NCI-H2196 (cell line): ENCODE measurements around the gene NPAS3.

Experiments
- DNase-seq: peaks from one replicate; lab custom pipeline; 2025; ENCODE audit not compliant: unreplicated experiment; lab: John Stamatoyannopoulos, UW

Gene NPAS3

DNA sequence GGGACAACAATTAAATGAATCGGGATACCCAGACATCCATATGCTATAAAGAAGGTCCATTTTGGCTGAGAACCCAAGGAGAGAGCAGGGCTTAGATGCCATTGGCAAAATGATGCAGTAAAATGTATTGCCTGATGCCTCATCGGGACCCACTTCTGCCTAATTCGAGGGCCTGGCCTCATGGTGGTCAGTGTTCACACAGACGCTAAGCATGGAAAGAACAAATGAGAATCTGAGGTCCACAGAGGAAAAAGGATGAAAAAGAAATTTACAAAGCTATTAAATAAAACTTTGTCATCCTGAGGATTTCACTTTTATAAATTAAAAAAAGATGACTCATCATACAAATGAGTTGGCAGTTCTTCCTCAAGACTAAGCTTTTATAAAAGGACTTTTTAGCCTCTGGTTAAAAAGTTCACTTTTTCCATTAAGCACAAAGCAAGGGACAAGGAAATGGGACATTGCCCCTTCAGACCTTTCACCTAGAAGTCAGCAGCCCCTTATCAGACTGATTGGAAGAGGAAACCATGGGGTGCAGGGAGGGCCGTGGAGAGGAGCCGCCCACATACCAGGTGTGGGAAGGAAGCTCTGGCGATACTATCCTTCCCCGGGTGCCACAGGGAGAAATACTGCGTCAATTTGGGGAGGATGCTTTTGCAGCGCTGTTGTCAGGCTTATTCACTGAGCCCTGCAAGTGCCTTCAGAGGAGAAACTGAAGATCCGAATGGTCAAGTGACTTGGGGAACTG, 836.2 kb downstream of the NPAS3 start:
- DNase-seq = no peak

DNA sequence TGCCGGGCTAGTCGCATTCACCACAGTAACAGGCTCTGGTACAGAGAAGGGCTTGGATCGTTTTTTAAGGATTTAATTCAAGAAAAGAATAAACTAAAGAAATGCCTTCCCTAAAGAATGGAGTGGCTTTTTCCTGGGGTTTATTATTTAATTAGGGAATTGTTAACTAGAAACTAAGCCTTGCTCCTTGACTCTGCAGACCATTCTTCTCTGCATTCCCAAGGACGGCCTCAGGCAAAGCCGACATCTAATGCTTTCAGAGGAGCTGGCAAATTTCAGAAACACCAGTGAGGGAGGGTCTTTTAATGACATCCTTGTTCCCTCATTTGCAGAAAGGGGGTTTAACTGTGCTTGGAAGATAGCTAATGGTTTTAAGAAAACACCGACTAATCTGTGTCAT, 838.2 kb downstream of the NPAS3 start:
- no peak for DNase-seq

DNA sequence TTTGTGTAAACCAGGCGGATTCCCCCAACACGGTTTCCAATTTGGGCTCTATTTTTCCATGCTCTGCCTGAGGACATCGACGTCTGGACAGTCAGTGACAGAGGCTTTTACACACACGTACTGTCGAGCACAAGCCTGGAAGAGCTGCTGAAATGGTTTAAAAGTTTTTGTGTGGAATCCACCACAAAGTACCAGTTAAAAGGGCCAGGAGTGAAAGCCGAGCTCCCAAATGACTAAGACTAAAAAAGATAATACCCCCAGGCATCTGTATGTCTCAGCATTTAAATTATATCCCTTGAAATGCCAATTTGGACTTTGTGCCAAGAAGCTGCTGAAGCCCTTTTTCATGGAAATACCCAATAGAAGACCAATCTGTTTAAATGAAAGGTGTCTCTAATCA, 839.0 kb downstream of the NPAS3 start:
- no peak for DNase-seq

DNA sequence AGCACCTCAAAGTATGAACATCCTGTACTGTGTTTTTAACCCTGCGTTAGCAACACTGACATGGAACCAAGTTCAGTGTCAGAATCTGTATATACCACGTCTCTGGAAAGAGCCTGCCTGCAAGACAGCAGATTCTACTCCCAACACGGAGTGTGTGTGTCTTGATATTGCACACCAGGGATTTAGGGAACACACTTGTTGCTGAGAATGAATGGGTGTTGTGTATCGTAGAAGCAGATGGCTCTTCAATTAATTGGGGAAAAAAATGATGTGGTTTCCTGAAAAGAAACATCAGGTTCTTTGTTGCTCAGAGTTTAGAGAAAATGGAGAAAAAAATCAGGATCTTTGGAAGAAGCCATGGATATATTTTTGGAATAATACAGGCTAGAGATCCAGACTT, 841.4 kb downstream of the NPAS3 start:
- no peak for DNase-seq

DNA sequence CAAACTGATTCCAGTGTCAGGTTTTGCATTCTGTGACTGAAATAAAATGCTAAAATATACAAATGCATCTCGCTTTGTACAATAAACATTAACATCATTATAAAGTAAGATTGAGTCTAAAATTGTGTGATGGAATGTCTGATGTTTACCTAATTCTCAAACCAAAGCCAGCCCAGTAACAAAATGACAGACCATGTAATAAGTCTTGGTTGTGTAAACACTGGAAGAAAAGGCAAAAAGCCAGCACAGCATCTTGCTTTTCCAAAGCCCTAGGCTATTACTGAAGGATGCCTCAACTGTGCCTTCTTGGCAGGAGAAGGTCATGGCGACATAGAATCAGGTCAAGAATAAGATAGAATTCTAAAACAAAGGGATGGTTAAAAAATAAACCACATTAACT, 842.6 kb downstream of the NPAS3 start:
- no peak for DNase-seq

DNA sequence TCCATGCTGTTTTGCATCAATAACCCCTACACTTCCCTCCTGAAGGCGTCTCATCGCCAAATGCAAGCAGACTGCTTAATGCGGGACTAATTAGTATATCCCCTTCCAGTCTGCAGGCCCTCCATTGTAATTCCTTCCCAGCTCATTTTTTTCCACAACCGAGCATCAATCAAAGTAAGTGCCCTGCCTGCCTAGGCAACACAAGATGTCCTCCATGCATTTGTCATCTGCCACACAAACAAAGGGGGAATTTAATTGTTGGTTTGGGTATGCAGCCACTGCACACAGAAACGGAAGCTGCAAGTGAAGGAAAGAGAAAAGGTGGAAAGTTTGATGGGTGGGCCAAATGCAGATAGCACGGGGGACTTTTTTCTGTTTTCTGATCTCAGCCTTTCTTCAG, 844.2 kb downstream of the NPAS3 start:
- no peak for DNase-seq

DNA sequence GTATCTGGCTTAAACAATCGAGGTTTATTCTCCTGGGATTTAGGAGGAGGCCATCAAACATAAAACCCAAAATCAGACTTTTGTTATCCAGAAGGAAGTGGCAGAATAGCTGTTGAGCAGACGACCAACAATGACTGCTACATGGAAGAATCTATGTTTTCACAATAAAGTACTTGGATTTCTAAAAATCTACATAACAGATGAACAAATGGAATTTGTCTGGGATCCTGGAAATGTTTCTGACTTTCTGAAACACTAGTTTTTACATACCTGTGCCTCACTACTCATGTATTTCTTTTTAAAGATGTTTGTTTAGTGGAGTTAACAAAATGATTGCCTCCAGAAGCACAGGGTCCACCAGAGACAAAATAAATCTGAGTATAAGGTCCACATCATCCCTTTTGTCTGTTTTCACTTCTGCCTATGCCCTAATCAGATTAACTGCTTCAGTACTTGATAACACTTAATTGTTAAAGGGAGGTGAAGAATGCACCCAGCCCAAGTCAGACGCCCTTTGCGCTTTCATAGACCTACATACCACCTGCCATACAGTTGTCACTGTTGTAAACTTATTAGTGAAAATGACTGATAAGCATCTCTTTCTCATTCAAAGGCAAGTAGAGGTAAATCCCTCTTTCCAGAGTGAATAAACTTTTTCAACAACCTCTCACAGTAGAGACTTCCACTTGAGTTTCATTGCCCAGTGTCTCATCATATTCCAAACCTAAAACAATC, 847.6 kb downstream of the NPAS3 start:
- no peak for DNase-seq

DNA sequence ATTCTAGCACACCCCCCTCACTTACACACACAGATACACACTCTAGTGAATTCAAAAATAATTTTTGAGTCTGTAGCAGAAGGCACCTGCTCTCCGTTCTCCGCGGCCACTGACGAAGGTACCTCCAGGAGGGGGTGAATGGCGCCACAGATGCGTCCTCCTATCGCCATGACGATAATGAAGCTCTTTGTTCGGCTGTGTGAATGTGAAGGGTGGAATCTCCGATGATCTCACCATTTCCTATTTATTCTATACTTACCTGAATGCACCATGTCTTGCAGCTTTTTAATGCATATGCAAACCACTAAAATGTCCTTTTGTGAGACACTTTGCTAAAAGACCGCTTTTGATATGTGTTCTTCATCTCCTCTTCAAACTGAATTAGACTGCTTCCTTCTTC, 849.5 kb downstream of the NPAS3 start:
- no peak for DNase-seq

DNA sequence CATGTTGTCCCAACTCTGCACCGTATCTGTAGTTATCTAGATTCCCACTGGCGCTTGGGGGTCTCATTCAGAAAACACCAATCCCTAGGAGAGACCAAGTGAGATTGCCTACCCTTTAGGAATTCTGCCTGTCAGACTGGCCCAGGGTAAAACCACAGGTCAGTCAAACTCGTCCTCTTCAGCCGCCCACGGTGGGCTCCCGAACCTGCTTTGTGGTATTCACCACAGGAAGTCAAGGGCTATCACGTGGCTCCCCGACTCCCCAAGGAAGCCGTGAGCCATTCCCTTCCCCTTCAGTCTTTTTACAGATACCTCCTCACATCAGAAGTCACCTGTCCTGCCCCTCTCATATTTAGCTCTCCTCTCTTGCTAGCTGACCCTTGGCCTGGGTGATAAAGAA, 852.3 kb downstream of the NPAS3 start:
- no peak for DNase-seq

DNA sequence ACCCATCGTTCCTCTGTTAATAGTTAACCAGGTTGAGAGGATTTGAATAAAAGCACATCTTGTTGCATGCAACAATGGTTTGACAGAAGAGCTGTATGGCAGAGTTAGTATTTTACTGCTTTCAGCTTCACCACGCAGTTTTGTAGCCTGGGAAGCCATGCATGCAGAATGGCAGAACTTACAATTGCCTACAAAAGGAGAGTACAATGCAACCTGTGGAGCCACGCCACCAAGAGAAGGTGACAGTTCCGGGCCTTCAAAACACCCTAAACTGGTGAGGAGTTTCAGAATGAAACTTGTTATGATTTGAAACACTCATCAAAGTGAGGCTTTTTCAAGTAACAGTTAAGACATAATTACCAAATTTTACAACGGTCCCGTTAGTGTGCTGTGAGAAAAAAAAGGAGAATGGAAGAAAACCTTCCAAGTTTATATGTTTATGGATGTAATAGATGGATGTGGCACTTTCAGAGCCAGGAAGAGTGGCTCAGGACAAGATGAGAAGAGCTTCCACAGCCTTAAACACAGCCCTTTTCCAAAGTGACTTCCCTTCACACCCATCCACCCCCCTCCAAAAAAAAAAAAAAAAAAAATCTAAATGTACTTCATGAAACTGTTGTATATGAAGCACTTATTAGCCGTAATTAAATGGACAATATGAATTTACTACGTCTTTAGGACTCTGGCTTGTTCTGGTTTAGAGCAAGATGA, 853.5 kb downstream of the NPAS3 start:
- DNase-seq = no peak

DNA sequence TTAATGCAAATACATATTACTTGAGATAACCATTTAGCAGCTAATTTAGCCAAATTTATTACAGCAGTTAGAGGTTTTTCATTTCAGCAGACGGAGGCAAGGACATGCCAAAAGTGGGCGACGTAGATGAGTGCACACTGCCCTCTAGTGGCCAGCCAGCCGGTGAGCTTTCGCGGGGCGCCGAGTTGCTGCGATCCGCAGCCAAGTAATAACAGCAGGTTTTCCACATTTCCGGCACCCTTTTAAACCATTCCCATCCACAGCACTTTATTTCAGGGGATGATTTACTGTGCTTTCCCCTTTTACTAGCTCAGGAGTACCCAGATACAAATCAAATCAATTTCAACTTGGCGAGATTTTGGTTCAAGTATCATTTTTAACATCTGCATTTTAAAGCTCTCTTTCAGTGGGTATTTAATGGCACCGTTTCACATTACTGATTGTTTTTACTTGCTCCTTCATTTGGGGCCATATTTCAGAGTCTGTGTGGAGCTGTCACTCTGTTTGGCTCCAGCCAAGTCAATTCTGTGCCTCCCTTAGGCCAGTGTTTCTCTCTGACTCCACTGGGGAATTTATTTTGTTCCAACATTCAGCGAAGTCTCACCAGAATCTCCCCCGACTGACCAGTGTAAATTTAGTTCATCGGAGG, 854.2 kb downstream of the NPAS3 start:
- DNase-seq = peak; percentile 86

DNA sequence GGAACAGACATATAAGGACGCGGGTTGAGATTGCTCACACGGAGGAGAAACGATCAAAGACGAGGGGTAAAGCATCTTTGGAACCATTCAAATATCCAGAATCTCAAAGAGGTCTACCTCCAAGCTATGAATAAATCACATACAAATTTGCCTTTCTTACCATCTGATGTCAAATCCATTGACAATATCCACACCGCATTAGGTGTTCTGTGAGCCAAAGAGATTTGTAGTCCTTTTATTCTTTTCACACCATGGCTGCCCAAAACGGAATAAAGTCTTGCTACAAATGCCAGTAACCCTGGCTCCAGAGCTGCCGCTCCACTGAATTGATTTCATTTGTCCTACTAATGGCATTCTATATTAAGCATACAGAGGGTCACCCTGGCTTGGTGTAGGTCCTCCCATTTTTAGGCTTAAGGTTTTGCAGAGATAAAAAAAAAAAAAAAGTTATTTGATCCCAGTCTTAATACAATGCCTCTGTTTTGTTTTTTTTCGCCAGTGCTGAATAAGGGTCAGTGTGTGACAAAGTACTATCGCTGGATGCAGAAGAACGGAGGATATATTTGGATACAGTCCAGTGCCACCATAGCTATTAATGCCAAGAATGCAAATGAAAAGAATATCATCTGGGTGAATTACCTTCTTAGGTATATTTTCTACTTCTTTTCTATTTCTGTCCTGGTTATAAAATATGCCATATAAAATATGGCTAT, 854.9 kb downstream of the NPAS3 start:
- no peak for DNase-seq

DNA sequence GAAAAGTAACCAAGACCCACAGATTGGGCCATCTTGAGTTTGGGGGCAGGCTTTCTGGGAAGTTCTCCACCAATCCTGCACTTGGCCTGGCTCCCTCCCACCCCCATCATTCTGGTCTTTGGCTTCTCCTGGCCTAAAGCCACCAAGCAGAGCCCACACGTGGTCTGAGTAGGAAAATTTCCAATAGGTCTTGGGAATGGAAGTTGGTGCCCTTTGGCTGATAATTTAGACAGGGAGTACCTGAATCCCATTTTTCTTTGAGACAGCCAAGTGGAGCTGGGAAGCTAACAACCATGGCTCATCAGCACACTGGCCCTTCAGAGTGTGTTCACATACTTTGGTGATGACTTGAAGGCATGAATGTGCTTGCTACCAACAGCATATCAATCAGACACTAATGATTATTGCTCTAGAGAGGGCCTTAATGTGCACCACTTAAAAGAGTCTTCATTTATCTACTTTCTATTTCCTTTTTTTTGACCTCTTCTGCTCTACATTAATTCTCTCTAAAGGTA, 856.2 kb downstream of the NPAS3 start:
- DNase-seq = no peak

DNA sequence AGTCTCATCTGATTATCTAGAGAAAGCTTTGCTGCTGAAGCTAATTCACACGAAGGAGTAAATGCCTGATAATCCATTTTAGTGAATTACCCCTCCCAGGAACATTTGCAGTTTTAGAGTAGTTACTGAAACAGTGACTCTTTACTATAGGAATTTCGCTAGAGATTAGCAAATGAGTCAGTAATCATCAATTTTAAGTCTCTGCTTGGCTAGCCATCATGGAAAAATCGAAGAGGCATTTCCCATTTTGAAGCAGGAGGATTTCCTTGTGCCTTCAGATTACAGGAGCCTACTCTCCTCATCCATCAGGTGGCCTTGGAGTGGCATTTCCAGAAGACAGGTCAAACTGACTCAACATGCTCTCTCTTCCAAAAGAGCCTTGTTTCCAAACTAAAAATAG, 857.7 kb downstream of the NPAS3 start:
- DNase-seq = no peak

DNA sequence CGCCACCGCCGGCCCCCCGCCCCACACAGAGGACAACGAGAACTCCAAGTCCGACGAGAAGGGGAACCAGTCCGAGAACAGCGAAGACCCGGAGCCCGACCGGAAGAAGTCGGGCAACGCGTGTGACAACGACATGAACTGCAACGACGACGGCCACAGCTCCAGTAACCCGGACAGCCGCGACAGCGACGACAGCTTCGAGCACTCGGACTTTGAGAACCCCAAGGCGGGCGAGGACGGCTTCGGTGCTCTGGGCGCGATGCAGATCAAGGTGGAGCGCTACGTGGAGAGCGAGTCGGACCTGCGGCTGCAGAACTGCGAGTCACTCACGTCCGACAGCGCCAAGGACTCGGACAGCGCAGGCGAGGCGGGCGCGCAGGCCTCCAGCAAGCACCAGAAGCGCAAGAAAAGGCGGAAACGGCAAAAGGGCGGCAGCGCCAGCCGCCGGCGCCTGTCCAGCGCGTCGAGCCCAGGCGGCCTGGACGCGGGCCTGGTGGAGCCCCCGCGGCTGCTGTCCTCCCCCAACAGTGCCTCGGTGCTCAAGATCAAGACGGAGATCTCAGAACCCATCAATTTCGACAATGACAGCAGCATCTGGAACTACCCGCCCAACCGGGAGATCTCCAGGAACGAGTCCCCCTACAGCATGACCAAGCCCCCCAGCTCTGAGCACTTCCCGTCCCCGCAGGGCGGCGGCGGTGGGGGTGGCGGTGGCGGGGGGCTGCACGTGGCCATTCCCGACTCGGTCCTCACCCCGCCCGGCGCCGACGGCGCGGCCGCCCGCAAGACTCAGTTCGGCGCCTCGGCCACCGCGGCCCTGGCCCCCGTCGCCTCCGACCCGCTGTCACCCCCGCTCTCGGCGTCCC, 861.3 kb downstream of the NPAS3 start:
- DNase-seq = no peak

DNA sequence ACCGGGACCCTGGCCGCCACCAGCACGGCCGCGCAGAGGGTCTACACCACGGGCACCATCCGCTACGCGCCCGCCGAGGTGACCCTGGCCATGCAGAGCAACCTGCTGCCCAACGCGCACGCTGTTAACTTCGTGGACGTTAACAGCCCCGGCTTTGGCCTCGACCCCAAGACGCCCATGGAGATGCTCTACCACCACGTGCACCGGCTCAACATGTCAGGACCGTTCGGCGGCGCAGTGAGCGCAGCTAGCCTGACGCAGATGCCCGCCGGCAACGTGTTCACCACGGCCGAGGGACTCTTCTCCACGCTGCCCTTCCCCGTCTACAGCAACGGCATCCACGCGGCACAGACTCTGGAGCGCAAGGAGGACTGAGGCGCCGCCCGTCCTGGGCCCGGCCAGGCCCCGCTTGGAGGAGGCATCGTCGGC, 862.1 kb downstream of the NPAS3 start:
- DNase-seq = no peak

DNA sequence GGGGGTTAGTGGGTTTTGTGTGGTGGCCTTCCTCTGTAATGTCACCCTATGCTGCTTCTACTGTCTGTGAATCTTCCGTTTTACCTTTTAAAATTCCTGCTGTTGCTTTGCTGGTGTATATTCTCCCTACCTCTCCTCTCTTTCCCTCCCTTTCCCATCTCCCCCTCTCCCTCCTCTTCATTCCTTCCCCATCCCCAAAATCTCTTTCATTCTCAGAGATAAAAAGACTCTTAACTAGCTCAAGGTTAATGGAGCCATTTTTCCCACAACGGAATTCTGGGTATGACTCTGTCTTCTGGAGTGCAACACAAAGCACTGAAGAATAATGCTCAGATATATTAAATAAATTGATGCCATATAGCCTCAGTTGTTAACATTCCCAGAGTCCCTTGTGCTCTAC, 864.1 kb downstream of the NPAS3 start:
- no peak for DNase-seq

DNA sequence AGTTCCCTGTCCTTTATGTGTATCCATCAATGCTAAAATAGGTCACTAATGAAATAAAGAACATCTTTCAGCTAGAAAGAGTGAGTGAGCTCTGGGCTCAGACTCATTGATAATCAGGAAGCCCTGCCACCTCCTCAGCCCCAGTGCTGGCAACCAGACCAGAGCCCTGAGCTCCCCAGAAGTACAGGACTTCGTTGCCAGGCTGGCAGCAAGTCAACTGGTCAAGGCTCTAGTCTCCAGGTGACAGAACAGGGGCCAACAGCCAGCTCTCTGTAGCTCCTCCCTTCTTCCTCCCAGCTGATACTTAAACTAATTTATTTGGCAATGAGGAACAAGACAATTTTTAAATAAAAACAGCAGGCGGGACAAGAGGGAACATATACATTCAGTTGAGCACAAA, 866.9 kb downstream of the NPAS3 start:
- DNase-seq = peak; percentile 10

DNA sequence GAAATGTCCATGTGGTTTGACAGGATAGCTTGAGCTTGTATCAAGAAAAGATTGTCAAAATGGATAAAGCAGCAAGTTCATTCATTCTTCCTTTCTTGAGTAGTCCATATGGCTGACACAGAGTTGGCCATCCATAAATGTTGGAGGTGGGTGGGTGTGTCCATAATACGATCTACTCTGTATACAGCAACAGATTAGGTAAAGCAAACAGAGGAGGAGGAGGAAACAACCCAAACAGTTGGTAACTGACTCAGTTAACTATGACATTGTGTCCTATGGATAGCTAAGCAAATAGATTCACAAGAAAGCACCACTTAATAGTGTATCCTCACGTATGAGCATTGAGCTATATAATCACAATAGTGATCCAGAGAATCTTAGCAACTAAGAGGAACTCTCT, 868.2 kb downstream of the NPAS3 start:
- DNase-seq = no peak

DNA sequence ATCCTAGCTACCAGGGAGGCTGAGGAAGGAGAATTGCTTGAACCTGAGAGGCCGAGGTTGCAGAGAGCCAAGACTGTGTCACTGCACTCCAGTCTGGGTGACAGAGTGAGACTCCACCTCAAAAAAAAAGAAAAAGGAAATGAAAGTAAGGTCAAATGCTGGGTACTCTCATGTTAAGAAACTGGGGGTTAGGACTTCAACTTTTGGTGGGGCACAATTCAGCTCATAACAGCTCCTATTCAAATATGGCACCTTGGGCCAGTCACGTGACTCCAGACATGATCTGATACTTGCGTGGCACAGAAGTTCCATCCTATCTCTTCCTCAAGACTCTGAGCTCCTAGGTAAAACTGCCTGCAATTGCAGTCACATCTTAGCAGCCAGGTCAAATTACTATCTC, 869.5 kb downstream of the NPAS3 start:
- DNase-seq = no peak
